GM15510 (cell line): ENCODE results near the gene NUAK2.

Experiments
- POLR2A ChIP-seq: IDR thresholded peaks from 3 replicates; pipeline ENCODE4 v1.6.1; 2011; ENCODE audit warnings: borderline replicate concordance; ENCODE audit not compliant: insufficient read length; ENCODE audit errors: extremely low read depth

The NUAK2 gene

DNA sequence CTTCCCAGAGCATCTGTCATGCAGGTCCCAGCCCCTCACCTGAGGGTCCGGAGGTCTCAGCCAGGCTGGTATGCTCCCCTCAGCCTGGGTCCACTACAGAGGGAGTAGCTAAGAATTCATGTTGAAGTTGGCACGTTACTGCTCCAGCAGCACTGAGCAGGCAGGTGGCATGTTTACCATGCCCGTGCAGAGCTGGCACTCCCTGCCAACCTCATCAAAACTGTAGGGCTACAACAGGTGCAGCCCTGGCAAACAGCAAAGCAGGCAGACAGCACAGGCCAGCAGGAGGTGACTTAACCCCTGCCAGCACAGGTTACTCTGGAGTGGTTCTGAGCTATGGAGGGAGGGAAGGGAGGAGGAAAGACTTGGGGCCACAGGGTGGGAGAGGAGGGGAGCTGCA lies 46.4 kb downstream of the NUAK2 start:
- TF ChIP-seq POLR2A, result no peak

DNA sequence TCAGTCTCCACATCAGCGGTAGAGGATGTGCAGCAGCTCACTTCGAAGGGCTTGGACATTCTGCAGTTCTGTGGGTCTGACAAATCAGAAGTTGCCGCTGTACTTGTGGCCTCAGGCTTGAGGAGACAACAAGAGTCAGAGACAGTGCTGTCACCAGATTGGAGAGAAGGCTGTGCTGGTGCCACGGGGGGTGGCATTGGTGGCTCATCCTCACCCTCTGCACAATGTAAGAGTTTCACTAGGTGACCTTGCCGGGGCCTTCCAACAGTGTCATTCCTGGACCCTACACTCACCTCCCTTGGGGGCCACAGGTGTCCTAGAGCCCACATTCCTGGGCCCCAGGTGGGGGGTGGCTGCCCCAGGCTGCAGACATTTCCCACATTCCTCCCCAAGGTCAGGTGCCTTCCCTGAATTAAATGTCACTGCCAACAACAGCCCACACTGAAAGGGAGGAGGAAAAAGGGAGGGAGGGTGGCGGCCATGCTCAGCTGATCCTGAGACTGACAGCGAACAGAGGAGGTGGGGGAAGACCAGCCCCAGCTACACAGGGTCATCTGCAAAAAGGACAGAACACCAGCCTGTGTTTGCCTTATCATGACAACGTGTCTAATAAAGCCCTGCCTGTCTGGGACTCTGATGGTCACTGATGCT lies 47.4 kb downstream of the NUAK2 start:
- no peak for TF ChIP-seq POLR2A

DNA sequence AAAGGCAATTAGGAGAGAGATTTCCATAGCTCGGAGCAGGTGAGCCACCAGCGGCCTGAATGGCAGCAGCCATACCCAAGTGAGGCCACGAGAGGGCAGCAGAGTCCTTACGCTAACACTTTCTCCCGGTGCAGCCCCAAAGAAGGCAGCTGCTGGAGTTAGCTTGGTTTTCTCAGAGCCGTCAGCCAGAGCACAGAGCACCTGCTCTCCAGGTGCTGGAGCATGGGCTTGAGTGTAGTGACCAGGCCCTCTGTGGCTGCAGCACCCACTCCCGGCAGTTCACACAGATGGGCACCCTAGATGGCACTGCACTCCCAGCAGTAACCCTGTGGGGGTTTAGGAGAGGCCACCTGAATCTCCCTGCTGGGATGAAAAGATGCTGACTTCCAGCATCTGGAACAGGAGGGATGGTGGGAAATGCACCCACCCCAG lies 48.0 kb downstream of the NUAK2 start:
- TF ChIP-seq POLR2A, result no peak

DNA sequence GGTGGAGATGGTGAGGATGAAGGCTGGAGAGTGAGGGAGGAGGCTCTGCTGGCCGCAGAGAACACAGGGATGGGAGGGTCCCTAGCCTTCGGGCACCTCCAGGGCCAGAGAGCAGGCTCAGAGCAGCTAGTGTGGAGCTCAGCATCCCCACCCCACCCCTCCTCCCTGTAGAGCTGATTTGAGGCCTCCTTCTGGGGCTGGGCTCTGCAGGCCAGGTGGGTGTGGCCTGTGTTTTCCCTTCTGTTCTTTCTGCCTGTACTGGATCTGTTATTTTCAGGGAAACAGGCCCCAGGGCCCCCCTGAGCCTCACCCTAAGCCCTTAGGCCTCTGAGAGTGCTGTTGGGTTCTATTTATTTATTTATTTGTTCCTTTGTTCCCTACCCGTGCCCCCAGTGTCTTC lies 49.0 kb downstream of the NUAK2 start:
- no peak for TF ChIP-seq POLR2A

DNA sequence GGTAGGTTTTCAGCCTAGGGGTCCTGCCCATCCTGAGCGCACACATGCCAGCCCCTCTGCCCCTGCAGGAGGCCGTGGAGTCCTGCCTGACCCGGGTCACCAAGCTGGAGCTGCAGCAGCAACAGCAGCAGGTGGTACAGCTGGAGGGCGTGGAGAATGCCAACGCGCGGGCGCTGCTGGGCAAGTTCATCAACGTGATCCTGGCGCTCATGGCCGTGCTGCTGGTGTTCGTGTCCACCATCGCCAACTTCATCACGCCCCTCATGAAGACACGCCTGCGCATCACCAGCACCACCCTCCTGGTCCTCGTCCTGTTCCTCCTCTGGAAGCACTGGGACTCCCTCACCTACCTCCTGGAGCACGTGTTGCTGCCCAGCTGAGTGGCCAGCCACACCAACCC lies 49.8 kb downstream of the NUAK2 start:
- TF ChIP-seq POLR2A, result no peak

DNA sequence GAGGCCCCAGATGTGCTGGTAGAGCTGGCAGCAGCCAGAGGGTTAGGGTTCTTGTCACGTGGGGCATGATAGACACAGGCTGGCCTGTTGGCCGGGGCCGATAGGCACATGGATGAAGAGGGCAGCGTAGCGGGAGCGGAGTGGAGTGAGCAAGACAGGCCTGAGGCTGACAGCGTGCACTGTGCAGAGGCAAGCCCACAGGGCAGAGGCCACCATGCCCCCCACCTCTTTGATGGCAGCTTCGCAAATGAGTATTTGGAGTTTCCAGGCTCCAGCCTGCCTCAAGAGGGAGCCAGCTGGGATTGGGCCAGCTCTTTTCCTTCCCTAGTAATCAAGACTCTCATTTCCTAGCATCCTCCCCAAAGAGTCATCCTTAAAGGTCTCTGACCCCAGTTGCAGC lies 50.3 kb downstream of the NUAK2 start:
- no peak for TF ChIP-seq POLR2A

DNA sequence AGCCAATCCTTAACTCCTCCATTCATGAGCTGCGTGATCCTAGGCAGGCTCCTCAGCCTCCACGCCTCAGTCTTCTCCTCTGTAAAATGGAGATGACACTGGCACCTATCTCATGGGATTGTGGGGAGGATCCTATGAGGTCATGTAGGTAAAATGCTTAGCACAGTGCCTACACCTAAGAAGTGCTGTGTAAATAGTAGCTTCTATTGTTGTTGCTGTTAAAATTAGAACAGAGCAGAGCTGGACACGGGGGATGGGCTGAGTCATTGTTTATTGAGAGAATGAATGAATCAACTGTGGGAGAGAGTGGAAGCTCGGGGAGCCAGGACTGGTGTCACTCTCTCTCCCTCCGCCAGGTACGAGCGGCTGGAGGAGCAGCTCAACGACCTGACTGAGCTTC lies 50.8 kb downstream of the NUAK2 start:
- TF ChIP-seq POLR2A, result no peak

DNA sequence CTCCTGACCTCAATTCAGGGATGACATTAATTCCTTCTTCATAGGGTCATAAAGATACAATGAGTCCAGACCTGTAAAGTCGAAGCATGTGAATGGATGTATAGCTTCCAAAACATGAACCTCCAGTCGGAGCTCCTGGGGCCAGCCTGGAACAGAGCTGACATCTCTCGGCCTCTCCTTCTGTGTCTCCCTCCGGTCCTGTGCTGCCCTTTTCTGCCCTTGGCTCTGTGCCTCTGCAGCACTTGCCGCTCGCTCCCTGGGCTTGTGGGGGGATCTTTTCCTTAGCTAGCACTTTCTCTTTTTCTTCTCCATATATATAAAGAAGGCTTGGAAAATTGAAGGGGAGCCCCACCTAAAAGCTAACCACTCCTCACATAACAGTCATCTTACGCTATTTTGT lies 51.3 kb downstream of the NUAK2 start:
- TF ChIP-seq POLR2A, result no peak

DNA sequence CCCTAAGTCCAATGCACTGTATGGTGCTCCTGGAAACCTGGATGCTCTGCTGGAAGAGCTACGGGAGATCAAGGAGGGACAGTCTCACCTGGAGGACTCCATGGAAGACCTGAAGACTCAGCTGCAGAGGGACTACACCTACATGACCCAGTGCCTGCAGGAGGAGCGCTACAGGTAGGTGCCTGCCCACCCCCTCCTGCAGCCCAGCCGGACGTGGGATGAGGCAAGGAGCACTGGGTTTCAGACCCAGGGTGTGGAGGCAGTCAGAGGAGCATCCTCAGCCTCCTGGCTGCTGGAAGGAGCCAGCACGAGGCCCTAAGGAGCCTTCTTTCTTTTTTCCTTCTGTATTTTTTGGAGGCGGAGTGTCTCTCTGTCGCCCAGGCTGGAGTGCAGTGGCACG lies 51.8 kb downstream of the NUAK2 start:
- TF ChIP-seq POLR2A, result no peak

DNA sequence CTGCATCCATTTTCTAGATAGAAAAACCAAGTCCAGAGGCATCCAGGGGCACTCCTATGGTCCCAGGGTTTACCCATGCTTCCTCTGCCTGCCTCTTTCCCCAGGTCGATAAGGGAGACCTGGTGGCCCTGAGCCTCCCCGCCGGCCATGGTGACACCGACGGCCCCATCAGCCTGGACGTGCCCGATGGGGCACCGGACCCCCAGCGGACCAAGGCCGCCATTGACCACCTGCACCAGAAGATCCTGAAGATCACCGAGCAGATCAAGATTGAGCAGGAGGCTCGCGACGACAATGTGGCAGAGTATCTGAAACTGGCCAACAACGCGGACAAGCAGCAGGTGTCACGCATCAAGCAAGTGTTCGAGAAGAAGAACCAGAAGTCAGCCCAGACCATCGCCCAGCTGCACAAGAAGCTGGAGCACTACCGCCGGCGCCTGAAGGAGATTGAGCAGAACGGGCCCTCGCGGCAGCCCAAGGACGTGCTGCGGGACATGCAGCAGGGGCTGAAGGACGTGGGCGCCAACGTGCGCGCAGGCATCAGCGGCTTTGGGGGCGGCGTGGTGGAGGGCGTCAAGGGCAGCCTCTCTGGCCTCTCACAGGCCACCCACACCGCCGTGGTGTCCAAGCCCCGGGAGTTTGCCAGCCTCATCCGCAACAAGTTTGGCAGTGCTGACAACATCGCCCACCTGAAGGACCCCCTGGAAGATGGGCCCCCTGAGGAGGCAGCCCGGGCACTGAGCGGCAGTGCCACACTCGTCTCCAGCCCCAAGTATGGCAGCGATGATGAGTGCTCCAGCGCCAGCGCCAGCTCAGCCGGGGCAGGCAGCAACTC lies 52.5 kb downstream of the NUAK2 start:
- no peak for TF ChIP-seq POLR2A

DNA sequence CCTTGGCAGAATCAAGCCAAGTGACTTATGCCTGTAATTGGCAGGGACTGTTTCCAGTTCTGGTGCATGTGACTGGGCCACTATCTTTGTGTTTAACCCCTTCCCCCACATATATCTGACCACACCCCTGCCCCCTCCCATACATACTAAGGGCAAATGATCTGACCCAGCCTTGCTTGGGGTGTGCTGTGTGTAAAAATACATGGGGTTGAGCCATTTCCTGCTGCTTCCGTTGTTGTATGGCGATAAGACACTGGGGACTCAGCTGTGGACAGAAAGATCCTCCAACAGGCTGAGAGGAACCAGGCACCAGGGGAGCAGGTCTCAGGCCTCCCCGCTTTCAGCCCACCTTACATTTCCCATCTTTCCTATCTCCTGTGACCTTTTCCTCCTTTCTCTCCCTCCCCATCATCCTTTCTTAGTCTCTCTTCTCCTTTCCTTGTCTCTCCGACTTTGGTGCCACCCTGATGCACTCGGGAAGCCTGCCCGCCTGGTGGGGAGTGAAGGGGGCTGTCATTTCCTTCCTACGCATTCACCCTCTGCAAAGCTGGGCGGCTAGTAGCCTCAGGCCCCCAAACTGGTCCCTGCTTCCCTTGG lies 54.1 kb downstream of the NUAK2 start:
- TF ChIP-seq POLR2A, result no peak

DNA sequence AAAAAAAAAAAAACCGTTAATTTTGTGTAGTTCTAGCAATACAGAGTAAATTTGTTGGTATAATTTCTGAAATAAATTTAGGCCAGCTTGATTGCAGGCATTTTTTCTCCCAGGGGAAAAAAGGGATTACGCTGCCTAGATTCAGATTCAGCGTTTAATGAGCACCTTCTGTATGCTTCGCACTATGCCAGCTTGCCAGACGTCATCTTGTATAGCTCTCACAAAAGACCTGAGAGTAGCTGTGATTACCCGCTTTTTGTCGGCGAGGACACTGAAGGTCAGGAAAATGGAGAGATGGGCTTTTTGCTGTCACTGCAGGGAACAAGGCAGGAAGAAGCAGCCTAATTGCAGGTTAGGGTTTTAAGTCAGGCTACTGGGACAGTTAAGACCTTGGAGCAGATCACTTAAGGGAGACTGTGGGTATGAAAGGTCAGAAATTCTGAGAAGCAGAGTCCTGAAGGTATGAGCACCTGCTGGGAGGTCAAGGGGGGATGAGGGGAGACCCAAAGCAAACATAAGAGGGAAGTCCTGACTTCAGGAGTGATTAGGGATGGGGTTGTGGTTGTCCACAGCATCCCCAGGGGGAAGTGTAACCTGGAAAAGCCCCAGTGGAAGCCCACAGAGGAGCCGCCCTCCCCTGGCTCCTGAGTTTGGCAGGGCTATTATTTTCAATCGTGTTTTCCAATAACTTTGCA lies 54.8 kb downstream of the NUAK2 start:
- TF ChIP-seq POLR2A, result no peak

DNA sequence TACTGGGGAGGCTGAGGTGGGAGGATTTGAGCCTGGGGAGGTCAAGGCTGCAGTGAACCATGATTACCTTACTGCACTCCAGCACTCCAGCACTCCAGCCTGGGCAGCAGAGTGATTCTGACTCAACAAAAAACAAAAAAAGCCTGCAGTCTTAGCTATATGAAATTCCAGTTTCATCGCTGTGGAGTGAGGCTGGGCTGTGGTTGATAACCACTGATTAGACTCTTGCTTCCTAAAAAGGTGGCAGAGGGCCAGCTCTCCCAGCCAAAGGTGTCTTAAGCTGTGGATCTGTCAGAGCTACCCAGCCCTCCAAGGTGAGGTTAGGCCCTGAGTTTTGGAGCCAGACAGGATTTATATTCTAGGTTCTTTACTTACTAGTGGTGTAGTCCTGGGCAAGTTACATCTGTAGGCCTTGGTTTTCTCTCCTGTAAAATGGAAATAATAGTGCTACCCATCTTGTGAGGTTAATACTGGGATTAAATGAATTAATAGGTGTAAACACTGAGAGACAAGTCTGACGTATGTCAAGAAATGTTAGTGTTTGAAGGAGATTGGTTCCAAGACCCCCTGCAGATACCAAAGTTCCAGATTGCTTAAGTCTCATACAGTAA lies 57.9 kb downstream of the NUAK2 start:
- TF ChIP-seq POLR2A, result no peak

DNA sequence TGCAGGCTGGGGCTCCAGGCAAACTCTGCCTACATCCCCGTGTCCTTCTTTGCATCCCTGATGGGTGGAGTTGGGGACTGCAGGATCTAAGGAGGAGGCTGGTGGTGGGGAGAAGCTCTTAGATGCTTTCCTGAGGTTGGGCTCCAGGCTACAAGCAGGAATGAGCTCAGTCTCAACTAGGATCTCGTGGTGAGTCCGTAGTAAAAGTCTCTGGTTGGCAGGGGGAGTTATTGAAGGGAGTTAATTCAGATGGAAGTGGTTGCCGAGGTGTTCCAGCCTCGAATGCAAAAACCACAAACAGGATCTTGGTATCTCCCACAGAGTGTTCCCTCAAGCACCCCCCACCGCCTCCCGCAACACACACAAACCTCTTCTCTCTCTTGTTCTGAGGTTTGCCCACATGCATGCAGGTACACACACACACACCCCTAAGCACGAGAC lies 58.8 kb downstream of the NUAK2 start:
- TF ChIP-seq POLR2A, result no peak
